ENCODE data around the gene TAOK1. TPM values are rescaled to one million over a fixed set of nuclear protein-coding genes. Genes with fewer than 3 reads are reported as not detected.

Gene TAOK1
- total RNA-seq, 1 donor, result 23.4 TPM

- H3K27me3 ChIP-seq (ENCODE audit: insufficient read depth, low read length), result no peaks in the 10 kb centered on the region
- H3K4me3 ChIP-seq (ENCODE audit: low read length), result no peak overlapping the region
- no peaks in the 10 kb centered on the region for H3K9me3 ChIP-seq (ENCODE audit: low read depth, low read length)
- peaks cover 76% of the 10 kb centered on the region for H3K4me1 ChIP-seq (ENCODE audit: insufficient read depth, low read length)
Measured at GRCh38 chr17:29562615-29563014, 172.5 kb downstream of the TAOK1 start.

GRCh38 chr17:29563816-29564215 lies 173.7 kb downstream of the TAOK1 start:
- Histone ChIP-seq H3K4me3 (ENCODE audit: low read length) (no peak overlapping the region), H3K9me3 (ENCODE audit: low read depth, low read length) (no peaks in the 10 kb centered on the region), H3K4me1 (ENCODE audit: insufficient read depth, low read length) (peaks cover 80% of the 10 kb centered on the region), H3K27me3 (ENCODE audit: insufficient read depth, low read length) (no peaks in the 10 kb centered on the region)

GRCh38 chr17:29565643-29566472 lies 175.7 kb downstream of the TAOK1 start:
- Histone ChIP-seq H3K4me3 (ENCODE audit: low read length) (peak overlapping the region; percentile 62), H3K4me1 (ENCODE audit: insufficient read depth, low read length) (peaks cover 68% of the 10 kb centered on the region), H3K9me3 (ENCODE audit: low read depth, low read length) (no peaks in the 10 kb centered on the region), H3K27me3 (ENCODE audit: insufficient read depth, low read length) (no peaks in the 10 kb centered on the region)

- no peaks in the 10 kb centered on the region for H3K9me3 ChIP-seq (ENCODE audit: low read depth, low read length)
- H3K27me3 ChIP-seq (ENCODE audit: insufficient read depth, low read length), result no peaks in the 10 kb centered on the region
- peak within 1 kb of the TSS; percentile 62 for H3K4me3 ChIP-seq (ENCODE audit: low read length)
- H3K4me1 ChIP-seq (ENCODE audit: insufficient read depth, low read length), result peaks cover 60% of the 10 kb centered on the region
Measured at GRCh38 chr17:29566473-29567303, 176.5 kb downstream of the TAOK1 start, which contains the start of gene ABHD15. Gene ABHD15, minus strand, starts transcription at chr17:29567037. Its CDS starts 71 bp downstream, at chr17:29566966.

- Histone ChIP-seq H3K4me1 (ENCODE audit: insufficient read depth, low read length) (peaks cover 55% of the 10 kb centered on the region), H3K4me3 (ENCODE audit: low read length) (peak overlapping the region; percentile 62), H3K27me3 (ENCODE audit: insufficient read depth, low read length) (no peaks in the 10 kb centered on the region), H3K9me3 (ENCODE audit: low read depth, low read length) (no peaks in the 10 kb centered on the region)
Measured at GRCh38 chr17:29567304-29567553, 177.1 kb downstream of the TAOK1 start.

- H3K4me1 ChIP-seq (ENCODE audit: insufficient read depth, low read length), result peaks cover 51% of the 10 kb centered on the region
- no peaks in the 10 kb centered on the region for H3K9me3 ChIP-seq (ENCODE audit: low read depth, low read length)
- peak overlapping the region; percentile 62 for H3K4me3 ChIP-seq (ENCODE audit: low read length)
- no peaks in the 10 kb centered on the region for H3K27me3 ChIP-seq (ENCODE audit: insufficient read depth, low read length)
Measured at GRCh38 chr17:29567554-29568330, 177.6 kb downstream of the TAOK1 start.

GRCh38 chr17:29568331-29569244 lies 178.4 kb downstream of the TAOK1 start, which contains the start of gene TP53I13:
Gene TP53I13, plus strand, starts transcription at chr17:29568701. Its CDS starts 58 bp downstream, at chr17:29568759.
- Histone ChIP-seq H3K27me3 (ENCODE audit: insufficient read depth, low read length) (no peaks in the 10 kb centered on the region), H3K4me3 (ENCODE audit: low read length) (peak within 1 kb of the TSS; percentile 62), H3K9me3 (ENCODE audit: low read depth, low read length) (no peaks in the 10 kb centered on the region), H3K4me1 (ENCODE audit: insufficient read depth, low read length) (peaks cover 51% of the 10 kb centered on the region)

- Histone ChIP-seq H3K9me3 (ENCODE audit: low read depth, low read length) (no peaks in the 10 kb centered on the region), H3K4me3 (ENCODE audit: low read length) (peak overlapping the region; percentile 62), H3K27me3 (ENCODE audit: insufficient read depth, low read length) (no peaks in the 10 kb centered on the region), H3K4me1 (ENCODE audit: insufficient read depth, low read length) (peaks cover 43% of the 10 kb centered on the region)
Measured at GRCh38 chr17:29569245-29569950, 179.2 kb downstream of the TAOK1 start.

- no peaks in the 10 kb centered on the region for H3K27me3 ChIP-seq (ENCODE audit: insufficient read depth, low read length)
Measured at GRCh38 chr17:29570521-29570920, 180.4 kb downstream of the TAOK1 start.

GRCh38 chr17:29571486-29571882 lies 181.3 kb downstream of the TAOK1 start:
- Histone ChIP-seq H3K9me3 (ENCODE audit: low read depth, low read length) (no peaks in the 10 kb centered on the region), H3K4me1 (ENCODE audit: insufficient read depth, low read length) (peaks cover 24% of the 10 kb centered on the region), H3K27me3 (ENCODE audit: insufficient read depth, low read length) (no peaks in the 10 kb centered on the region), H3K4me3 (ENCODE audit: low read length) (no peak overlapping the region)

More at GRCh38 chr17:29570521-29570920, 180.4 kb downstream of the TAOK1 start:
- Histone ChIP-seq H3K4me1 (ENCODE audit: insufficient read depth, low read length) (peaks cover 32% of the 10 kb centered on the region), H3K4me3 (ENCODE audit: low read length) (no peak overlapping the region), H3K9me3 (ENCODE audit: low read depth, low read length) (no peaks in the 10 kb centered on the region)

GRCh38 chr17:29571883-29572681 lies 181.9 kb downstream of the TAOK1 start:
- peaks cover 24% of the 10 kb centered on the region for H3K4me1 ChIP-seq (ENCODE audit: insufficient read depth, low read length)
- no peaks in the 10 kb centered on the region for H3K27me3 ChIP-seq (ENCODE audit: insufficient read depth, low read length)
- H3K9me3 ChIP-seq (ENCODE audit: low read depth, low read length), result no peaks in the 10 kb centered on the region
- H3K4me3 ChIP-seq (ENCODE audit: low read length), result no peak overlapping the region

GRCh38 chr17:29572691-29573557 lies 182.8 kb downstream of the TAOK1 start:
- Histone ChIP-seq H3K4me1 (ENCODE audit: insufficient read depth, low read length) (peaks cover 20% of the 10 kb centered on the region), H3K9me3 (ENCODE audit: low read depth, low read length) (no peaks in the 10 kb centered on the region), H3K4me3 (ENCODE audit: low read length) (no peak overlapping the region), H3K27me3 (ENCODE audit: insufficient read depth, low read length) (no peaks in the 10 kb centered on the region)

All from mononuclear cell (primary cell).